Kidney (tissue), 14 donors: ENCODE data around the gene SRRM4. TPM values are rescaled to one million over a fixed set of nuclear protein-coding genes. Genes with fewer than 3 reads are reported as not detected.

Source experiments
- DNase-seq, 5 donors: peaks; one replicate each; pipeline ENCODE4 v3.0.0-alpha.2; 2013 to 2020
- FAIRE-seq: peaks from 2 replicates; lab custom pipeline; 2012; peaks lifted over from hg19 to GRCh38; lab: Jason Lieb, UNC
- H3K27ac ChIP-seq, 2 donors: one replicate each; pipeline ENCODE4 v1.7.0; 2013; ENCODE audit warnings: low read depth in 2 of 2, low read length in 2 of 2, inconsistent platforms in 1 of 2
- H3K27me3 ChIP-seq: one replicate; pipeline ENCODE4 v1.7.1; 2013; ENCODE audit warnings: low read length, inconsistent platforms; ENCODE audit not compliant: control insufficient read depth, insufficient read depth
- H3K36me3 ChIP-seq, 3 donors: one replicate each; pipeline versions ENCODE4 v1.7.0 to v1.7.1; 2013; ENCODE audit warnings: low read length in 3 of 3, control low read depth in 1 of 3, inconsistent platforms in 1 of 3; ENCODE audit not compliant: insufficient read depth in 3 of 3, control insufficient read depth in 2 of 3
- H3K4me1 ChIP-seq, 3 donors: one replicate each; pipeline versions ENCODE4 v1.7.0 to v1.7.1; 2013; ENCODE audit warnings: low read length in 3 of 3, inconsistent platforms in 1 of 3, low read depth in 1 of 3; ENCODE audit not compliant: control insufficient read depth in 2 of 3, insufficient read depth in 2 of 3
- H3K4me3 ChIP-seq, 3 donors: one replicate each; pipeline versions ENCODE4 v1.7.0 to v1.8.1; 2013; ENCODE audit warnings: low read length in 3 of 3, control low read depth in 1 of 3, inconsistent platforms in 1 of 3
- H3K9ac ChIP-seq, 3 donors: one replicate each; pipeline versions ENCODE4 v1.7.0 to v1.7.1; 2013; ENCODE audit warnings: low read length in 3 of 3, control low read depth in 1 of 3, inconsistent platforms in 1 of 3
- H3K9me3 ChIP-seq, 3 donors: one replicate each; pipeline versions ENCODE4 v1.7.0 to v1.7.1; 2013; ENCODE audit warnings: low read length in 3 of 3, control low read depth in 1 of 3, inconsistent platforms in 1 of 3; ENCODE audit not compliant: control insufficient read depth in 2 of 3, insufficient read depth in 1 of 3
- intact Hi-C: fragments of 100-400 bp; cut with DNase I; formaldehyde crosslinking; loops from one replicate; pipeline ENCODE4 v1.11.1; 2022
- polyA plus RNA-seq: library from polyadenylated mRNA; stranded (reverse); fragments of 350-450 nt; fragmentation: Illumina TruSeq; extraction: RNeasy Lipid Tissue Mini Kit (QIAGEN cat#74804); gene quantifications from one replicate; pipeline ENCODE4 v1.2.3, GENCODE V29; 2014; ENCODE audit warnings: low read depth, low replicate concordance; ENCODE audit not compliant: insufficient read depth
- total RNA-seq: library from RNA; stranded (reverse); fragmentation: NEBNext Ultra II Directional; extraction: Animal tissue kit (Norgen Biotek cat#: 25700); gene quantifications from one replicate; pipeline ENCODE4 v1.2.1, GENCODE V29; 2021
- TF ChIP-seq, protein P1 (sequence below): IDR thresholded peaks from 3 replicates; pipeline ENCODE4 v1.5.1; 2012; ENCODE audit warnings: mild to moderate bottlenecking, moderate library complexity, borderline replicate concordance; ENCODE audit not compliant: insufficient read depth; ENCODE audit errors: extremely low read depth
- donor health status: control.
- donor health status: control.
- donor health status: control.
- donor health status: control.
- donor health status: control.
- donor health status: DM: yes; HTN: yes; CAD: no.
- donor health status: Normal renal cell carcinoma (clear cell type).

The SRRM4 gene
- total and polyA plus RNA-seq, 2 donors from 2014 or later, result 0.06 to 0.17 TPM

DNA sequence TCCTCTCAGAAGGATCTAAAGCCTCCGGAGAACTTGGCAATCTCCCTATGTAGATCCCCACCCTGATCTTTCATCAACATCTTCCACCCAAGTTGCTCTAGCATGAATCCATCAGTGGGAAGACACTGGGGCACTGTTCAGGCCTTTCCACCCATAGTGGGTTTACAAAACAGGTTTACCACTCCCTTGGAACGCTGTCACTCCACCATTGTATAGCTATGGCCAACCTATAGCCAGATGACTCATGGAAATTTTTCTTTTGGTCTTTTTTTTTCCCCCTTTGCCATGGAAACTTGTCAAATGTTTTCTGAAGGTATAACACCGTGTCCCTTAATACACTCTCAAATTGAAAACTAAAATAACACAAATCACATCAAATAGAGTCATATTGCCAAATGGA, 186.6 kb downstream of the SRRM4 start:
- FAIRE-seq (no peak), DNase-seq (no peak)
- no peak overlapping the region for H3K4me3 ChIP-seq
- H3K9me3 ChIP-seq, result no peaks in the 10 kb centered on the region
- no peaks in the 10 kb centered on the region for H3K36me3 ChIP-seq
- intact Hi-C loops, result no loop called here
- no peaks in the 10 kb centered on the region for H3K4me1 ChIP-seq
- H3K9ac ChIP-seq, result no peak overlapping the region
- H3K27me3 ChIP-seq, result no peaks in the 10 kb centered on the region
- H3K27ac ChIP-seq, result no peak overlapping the region
- TF ChIP-seq, protein P1, sequence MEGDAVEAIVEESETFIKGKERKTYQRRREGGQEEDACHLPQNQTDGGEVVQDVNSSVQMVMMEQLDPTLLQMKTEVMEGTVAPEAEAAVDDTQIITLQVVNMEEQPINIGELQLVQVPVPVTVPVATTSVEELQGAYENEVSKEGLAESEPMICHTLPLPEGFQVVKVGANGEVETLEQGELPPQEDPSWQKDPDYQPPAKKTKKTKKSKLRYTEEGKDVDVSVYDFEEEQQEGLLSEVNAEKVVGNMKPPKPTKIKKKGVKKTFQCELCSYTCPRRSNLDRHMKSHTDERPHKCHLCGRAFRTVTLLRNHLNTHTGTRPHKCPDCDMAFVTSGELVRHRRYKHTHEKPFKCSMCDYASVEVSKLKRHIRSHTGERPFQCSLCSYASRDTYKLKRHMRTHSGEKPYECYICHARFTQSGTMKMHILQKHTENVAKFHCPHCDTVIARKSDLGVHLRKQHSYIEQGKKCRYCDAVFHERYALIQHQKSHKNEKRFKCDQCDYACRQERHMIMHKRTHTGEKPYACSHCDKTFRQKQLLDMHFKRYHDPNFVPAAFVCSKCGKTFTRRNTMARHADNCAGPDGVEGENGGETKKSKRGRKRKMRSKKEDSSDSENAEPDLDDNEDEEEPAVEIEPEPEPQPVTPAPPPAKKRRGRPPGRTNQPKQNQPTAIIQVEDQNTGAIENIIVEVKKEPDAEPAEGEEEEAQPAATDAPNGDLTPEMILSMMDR, result no peak

DNA sequence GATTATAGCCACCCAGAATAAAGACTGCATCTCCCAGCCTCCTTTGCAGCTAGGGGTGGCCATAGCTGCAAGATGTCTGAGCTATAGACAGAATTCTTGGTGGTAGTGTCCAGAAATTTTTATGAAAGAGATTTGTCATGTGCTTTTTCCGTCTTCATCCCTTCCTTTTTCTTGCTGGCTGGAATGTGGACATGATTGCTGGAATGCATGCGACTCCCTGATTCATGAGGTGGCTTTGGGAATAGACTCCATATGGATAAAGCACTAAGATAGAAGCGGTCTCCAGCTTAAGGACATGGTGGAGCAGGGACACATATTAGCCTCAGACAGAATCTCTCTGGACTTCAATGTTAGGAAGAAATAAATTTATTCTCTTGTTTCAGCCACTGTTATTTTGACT, 187.4 kb downstream of the SRRM4 start:
- DNase-seq, result no peak
- Histone ChIP-seq H3K9ac (no peak overlapping the region), H3K9me3 (no peaks in the 10 kb centered on the region), H3K27ac (no peak overlapping the region), H3K4me1 (no peaks in the 10 kb centered on the region), H3K27me3 (no peaks in the 10 kb centered on the region), H3K36me3 (no peaks in the 10 kb centered on the region), H3K4me3 (no peak overlapping the region)
- intact Hi-C loops, result no loop called here
- FAIRE-seq, result no peak
- TF ChIP-seq, protein P1, result no peak

DNA sequence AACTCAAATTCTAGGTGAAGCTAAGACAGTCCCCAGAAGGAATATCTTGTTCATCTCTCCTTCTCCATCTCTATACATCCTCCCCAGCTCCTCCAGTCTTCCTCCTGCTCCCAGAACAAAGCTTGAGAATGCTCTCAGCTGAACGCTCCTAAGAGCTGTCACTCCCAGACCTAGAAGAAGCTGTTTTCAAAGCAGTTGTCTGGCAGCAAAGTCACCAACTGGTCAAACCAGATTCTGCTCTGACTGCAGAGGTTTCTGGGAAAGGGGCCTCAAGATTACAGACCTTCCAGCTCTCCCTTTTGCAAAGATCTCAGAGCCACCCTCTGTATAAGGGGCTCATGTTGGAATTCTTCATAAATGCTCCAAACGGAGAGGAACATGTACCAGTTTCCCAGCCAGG, 187.8 kb downstream of the SRRM4 start:
- no peak overlapping the region for H3K9ac ChIP-seq
- no peak for FAIRE-seq
- no peaks in the 10 kb centered on the region for H3K27me3 ChIP-seq
- H3K27ac ChIP-seq, result no peak overlapping the region
- no peak overlapping the region for H3K4me3 ChIP-seq
- H3K36me3 ChIP-seq, result no peaks in the 10 kb centered on the region
- no peaks in the 10 kb centered on the region for H3K4me1 ChIP-seq
- intact Hi-C loops, result no loop called here
- H3K9me3 ChIP-seq, result no peaks in the 10 kb centered on the region
- TF ChIP-seq, protein P1, result no peak
- DNase-seq, result no peak

DNA sequence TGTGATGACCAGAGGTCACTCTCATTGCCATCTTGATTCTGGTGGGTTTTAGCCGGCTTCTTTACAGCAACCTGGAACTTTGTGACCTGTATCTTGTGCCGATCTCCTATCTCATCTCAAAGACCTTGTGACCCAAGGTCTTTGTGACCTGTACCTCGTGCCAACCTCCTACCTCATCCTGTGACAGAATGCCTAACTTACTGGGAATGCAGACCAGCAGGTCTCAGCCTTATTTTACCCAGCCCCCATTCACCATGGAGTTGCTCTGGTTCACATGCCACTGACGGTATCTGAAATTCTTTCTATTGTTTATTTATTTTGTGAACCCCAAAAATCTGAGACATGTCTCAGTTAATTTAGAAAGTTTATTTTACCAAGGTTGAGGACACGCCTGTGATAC, 189.9 kb downstream of the SRRM4 start:
- Histone ChIP-seq H3K27ac (no peak overlapping the region), H3K9ac (no peak overlapping the region), H3K4me1 (no peaks in the 10 kb centered on the region), H3K9me3 (no peaks in the 10 kb centered on the region), H3K36me3 (no peaks in the 10 kb centered on the region), H3K27me3 (no peaks in the 10 kb centered on the region), H3K4me3 (no peak overlapping the region)
- intact Hi-C loops, result no loop called here
- DNase-seq (no peak), FAIRE-seq (no peak)
- TF ChIP-seq, protein P1, result no peak
